ENCODE results near the gene RNF225. TPM values are rescaled to one million over a fixed set of nuclear protein-coding genes. Genes with fewer than 3 reads are reported as not detected.
A peak's percentile ranks its signal among the peaks of the same experiment; 100 is the strongest.

Gene RNF225
- total RNA-seq, 1 donor, result under 0.01 TPM

GRCh38 chr19:58355908-58356765, 39.3 kb upstream of the RNF225 start:
- DNase-seq (ENCODE audit: low read depth), result peak; percentile 42
- TF ChIP-seq, protein P1, sequence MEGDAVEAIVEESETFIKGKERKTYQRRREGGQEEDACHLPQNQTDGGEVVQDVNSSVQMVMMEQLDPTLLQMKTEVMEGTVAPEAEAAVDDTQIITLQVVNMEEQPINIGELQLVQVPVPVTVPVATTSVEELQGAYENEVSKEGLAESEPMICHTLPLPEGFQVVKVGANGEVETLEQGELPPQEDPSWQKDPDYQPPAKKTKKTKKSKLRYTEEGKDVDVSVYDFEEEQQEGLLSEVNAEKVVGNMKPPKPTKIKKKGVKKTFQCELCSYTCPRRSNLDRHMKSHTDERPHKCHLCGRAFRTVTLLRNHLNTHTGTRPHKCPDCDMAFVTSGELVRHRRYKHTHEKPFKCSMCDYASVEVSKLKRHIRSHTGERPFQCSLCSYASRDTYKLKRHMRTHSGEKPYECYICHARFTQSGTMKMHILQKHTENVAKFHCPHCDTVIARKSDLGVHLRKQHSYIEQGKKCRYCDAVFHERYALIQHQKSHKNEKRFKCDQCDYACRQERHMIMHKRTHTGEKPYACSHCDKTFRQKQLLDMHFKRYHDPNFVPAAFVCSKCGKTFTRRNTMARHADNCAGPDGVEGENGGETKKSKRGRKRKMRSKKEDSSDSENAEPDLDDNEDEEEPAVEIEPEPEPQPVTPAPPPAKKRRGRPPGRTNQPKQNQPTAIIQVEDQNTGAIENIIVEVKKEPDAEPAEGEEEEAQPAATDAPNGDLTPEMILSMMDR (IDR thresholded peaks at IDR 0.05; ENCODE audit: insufficient read depth, low read depth, low read length), result no peak
- H3K4me3 ChIP-seq (ENCODE audit: low read depth, low read length), result peak overlapping the region; percentile 45

- TF ChIP-seq, protein P1 (IDR thresholded peaks at IDR 0.05; ENCODE audit: insufficient read depth, low read depth, low read length), result no peak
- H3K4me3 ChIP-seq (ENCODE audit: low read depth, low read length), result peak overlapping the region; percentile 45
- DNase-seq (ENCODE audit: low read depth), result peak; percentile 17
Measured at GRCh38 chr19:58356766-58357480, 38.5 kb upstream of the RNF225 start.

GRCh38 chr19:58357481-58358145, 37.8 kb upstream of the RNF225 start:
- DNase-seq (ENCODE audit: low read depth), result no peak
- no peak overlapping the region for H3K4me3 ChIP-seq (ENCODE audit: low read depth, low read length)

DNA sequence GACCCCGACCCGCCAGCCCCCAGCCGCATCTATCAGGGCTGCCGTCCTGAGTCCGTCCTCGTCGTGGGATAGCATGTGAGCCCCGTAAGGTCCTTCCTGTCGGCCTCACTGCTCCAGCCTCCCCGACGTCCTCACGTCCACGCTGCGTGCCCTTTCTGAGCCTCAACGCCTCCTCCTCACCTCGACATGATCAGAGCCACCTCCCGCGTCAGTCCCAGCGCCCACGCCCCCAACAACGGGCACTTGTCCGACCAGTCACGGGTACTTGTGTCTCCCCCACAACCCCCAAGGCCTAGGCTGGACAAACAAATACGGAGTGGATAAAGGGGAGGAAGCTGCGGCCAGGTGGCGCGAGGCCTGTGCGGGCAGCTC, 33.6 kb upstream of the RNF225 start:
- no peak for DNase-seq (ENCODE audit: low read depth)
- H3K4me3 ChIP-seq (ENCODE audit: low read depth, low read length), result peak overlapping the region; percentile 75

More at GRCh38 chr19:58357481-58358145, 37.8 kb upstream of the RNF225 start:
- TF ChIP-seq, protein P1 (IDR thresholded peaks at IDR 0.05; ENCODE audit: insufficient read depth, low read depth, low read length), result no peak

GRCh38 chr19:58362272-58362994, 33.0 kb upstream of the RNF225 start, which contains the start of gene ZNF497:
TSS of gene ZNF497 (minus strand) at chr19:58362751. CDS start at chr19:58357635, 5,116 bp downstream.
- TF ChIP-seq, protein P1 (IDR thresholded peaks at IDR 0.05; ENCODE audit: insufficient read depth, low read depth, low read length), result peak; percentile 0
- H3K4me3 ChIP-seq (ENCODE audit: low read depth, low read length), result peak within 1 kb of the TSS; percentile 75
- peak; percentile 97 for DNase-seq (ENCODE audit: low read depth)

More for the DNA sequence above, 33.6 kb upstream of the RNF225 start:
- TF ChIP-seq, protein P1 (IDR thresholded peaks at IDR 0.05; ENCODE audit: insufficient read depth, low read depth, low read length), result peak; percentile 8

DNA sequence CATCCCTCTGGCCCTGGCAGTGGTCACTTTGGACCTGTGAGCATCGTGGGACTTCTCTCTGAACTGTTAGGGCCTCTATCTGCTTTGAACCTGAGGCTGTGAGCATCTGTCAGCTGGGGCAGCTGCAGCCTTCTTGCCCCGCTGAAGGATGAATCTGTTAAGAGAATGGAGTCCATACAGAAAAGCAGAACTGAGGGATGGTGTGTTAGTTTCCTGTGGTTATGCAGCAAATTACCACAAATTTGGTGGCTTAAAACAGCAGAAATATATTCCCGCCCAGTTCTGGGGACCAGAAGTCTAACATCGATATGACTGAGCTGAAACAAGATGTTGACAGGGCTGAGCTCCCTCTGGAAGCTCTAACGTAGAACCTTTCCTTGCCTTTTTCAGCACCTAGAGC, 31.3 kb upstream of the RNF225 start:
- TF ChIP-seq, protein P1 (IDR thresholded peaks at IDR 0.05; ENCODE audit: insufficient read depth, low read depth, low read length), result no peak
- DNase-seq (ENCODE audit: low read depth), result no peak
- no peak overlapping the region for H3K4me3 ChIP-seq (ENCODE audit: low read depth, low read length)
